CD4-positive, alpha-beta T cell treated with Interferon alpha-2 for 1 hour (primary cell): ENCODE measurements around the gene OSBPL3.
"Not testable (repeated sequence)": the region's sequence is repeated elsewhere in the genome, so short reads cannot be mapped to it uniquely, and the experiment has no call there.

Source experiments
- DNase-seq, 2 donors: peaks; one replicate each; pipeline ENCODE4 v3.0.0-alpha.2; 2020 to 2022

OSBPL3 gene

GRCh38 chr7:24824400-24824799 lies 155.6 kb downstream of the OSBPL3 start:
- DNase-seq = no peak

GRCh38 chr7:24821754-24822054 lies 158.3 kb downstream of the OSBPL3 start:
- DNase-seq = no peak

GRCh38 chr7:24821045-24821753 lies 158.8 kb downstream of the OSBPL3 start:
- DNase-seq = peak; percentile 82 to 85

- no peak for DNase-seq
Measured at GRCh38 chr7:24820730-24821044, 159.3 kb downstream of the OSBPL3 start.

- DNase-seq = peak; percentile 80 to 85
Measured at GRCh38 chr7:24819916-24820689, 159.9 kb downstream of the OSBPL3 start.

GRCh38 chr7:24817339-24817738 lies 162.6 kb downstream of the OSBPL3 start:
- DNase-seq = no peak

- no peak for DNase-seq
Measured at GRCh38 chr7:24816868-24817267, 163.1 kb downstream of the OSBPL3 start.

- DNase-seq = peak; percentile 27 to 52
Measured at GRCh38 chr7:24812305-24812945, 167.6 kb downstream of the OSBPL3 start.

- no peak for DNase-seq
Measured at GRCh38 chr7:24808518-24808917, 171.5 kb downstream of the OSBPL3 start.

GRCh38 chr7:24802300-24802699 lies 177.7 kb downstream of the OSBPL3 start:
- DNase-seq = no peak

- DNase-seq = no peak
Measured at GRCh38 chr7:24801883-24802282, 178.1 kb downstream of the OSBPL3 start.

GRCh38 chr7:24800667-24801066 lies 179.3 kb downstream of the OSBPL3 start:
- DNase-seq = no peak

- no peak for DNase-seq
Measured at GRCh38 chr7:24800073-24800472, 179.9 kb downstream of the OSBPL3 start.

- DNase-seq = no peak
Measured at GRCh38 chr7:24799506-24799905, 180.5 kb downstream of the OSBPL3 start.

GRCh38 chr7:24798261-24798660 lies 181.7 kb downstream of the OSBPL3 start:
- no peak for DNase-seq

GRCh38 chr7:24797270-24797669 lies 182.7 kb downstream of the OSBPL3 start:
- no peak for DNase-seq

GRCh38 chr7:24795407-24795767 lies 184.6 kb downstream of the OSBPL3 start:
- no peak for DNase-seq

- DNase-seq = not testable (repeated sequence)
Measured at GRCh38 chr7:24794751-24795406, 185.1 kb downstream of the OSBPL3 start.

- no peak for DNase-seq
Measured at GRCh38 chr7:24793982-24794648, 185.9 kb downstream of the OSBPL3 start.

GRCh38 chr7:24788961-24789576 lies 190.9 kb downstream of the OSBPL3 start:
- no peak for DNase-seq

- DNase-seq = no peak
Measured at GRCh38 chr7:24788075-24788474, 191.9 kb downstream of the OSBPL3 start.

GRCh38 chr7:24786941-24787340 lies 193.0 kb downstream of the OSBPL3 start:
- peak in 1 of 2 donors; percentile 70 for DNase-seq

- peak in 1 of 2 donors; percentile 20 for DNase-seq
Measured at GRCh38 chr7:24786306-24786705, 193.7 kb downstream of the OSBPL3 start.
